ENCODE measurements around the gene INS.

The INS gene

GRCh38 chr11:2160736-2161259 is at the start of gene INS:
Gene INS (minus strand): TSS chr11:2161209. CDS start chr11:2160971, 238 bp downstream.
- no peak for DNase-seq (ENCODE audit: low read depth)

GRCh38 chr11:2210366-2211112 is 49.5 kb upstream of the INS start:
- DNase-seq (ENCODE audit: low read depth), result no peak

- no peak for DNase-seq (ENCODE audit: low read depth)
Measured at GRCh38 chr11:2209900-2210321, 48.9 kb upstream of the INS start.

DNA sequence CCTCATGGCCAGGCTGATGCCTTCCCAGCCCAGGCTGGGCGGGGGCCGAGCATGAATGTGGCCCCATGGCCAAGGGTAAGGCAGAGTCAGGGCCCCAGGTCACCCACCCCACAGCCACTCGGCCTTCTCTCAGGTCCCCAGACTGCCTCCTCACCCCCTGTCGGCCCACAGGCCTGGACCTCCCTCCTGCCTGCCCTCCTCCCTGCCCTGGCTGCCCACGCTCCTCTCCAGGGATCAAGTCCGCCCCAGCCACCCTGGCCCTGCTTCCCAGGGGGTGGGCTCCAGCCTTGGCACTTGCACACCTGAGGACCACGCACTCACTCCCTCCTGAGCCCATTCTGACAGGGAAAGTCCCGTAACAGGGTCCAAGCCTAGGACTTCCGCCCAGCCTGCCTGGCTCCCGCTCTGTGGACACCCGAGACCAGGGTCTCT is 48.4 kb upstream of the INS start:
- no peak for DNase-seq (ENCODE audit: low read depth)

DNA sequence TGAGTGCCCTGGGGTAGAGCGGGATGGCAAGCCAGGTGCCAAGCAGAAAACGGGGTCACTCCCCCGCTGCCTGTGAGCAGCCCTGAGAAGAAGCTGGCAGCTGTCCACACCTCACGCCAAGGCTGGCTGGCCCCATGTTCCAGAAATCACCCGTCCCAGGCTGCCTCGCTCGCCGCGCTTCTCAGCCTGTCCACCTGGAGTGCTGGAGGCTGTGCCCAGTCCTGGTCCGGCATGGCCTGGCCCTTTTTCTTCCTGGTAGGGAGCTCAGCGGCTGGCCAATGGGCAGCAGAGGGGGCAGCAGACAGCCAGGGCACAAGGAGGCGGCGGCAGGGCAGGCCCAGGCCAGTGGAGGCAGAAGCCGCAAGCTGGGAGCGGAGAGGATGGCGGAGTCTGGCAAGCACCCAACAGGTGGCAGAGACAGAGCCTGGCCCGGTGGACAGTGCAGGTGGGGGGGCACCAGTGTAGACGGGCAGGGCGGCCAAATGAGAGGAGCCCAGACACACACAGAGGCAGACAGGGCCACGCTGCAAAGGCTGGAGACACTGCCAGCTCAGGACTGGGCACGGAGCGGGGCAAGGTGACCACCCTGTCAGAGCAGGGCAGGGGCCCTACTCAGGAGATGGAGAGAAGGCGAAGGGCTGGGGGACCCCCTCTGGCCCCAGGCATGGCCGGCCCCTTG is 47.8 kb upstream of the INS start:
- DNase-seq (ENCODE audit: low read depth), result no peak

DNA sequence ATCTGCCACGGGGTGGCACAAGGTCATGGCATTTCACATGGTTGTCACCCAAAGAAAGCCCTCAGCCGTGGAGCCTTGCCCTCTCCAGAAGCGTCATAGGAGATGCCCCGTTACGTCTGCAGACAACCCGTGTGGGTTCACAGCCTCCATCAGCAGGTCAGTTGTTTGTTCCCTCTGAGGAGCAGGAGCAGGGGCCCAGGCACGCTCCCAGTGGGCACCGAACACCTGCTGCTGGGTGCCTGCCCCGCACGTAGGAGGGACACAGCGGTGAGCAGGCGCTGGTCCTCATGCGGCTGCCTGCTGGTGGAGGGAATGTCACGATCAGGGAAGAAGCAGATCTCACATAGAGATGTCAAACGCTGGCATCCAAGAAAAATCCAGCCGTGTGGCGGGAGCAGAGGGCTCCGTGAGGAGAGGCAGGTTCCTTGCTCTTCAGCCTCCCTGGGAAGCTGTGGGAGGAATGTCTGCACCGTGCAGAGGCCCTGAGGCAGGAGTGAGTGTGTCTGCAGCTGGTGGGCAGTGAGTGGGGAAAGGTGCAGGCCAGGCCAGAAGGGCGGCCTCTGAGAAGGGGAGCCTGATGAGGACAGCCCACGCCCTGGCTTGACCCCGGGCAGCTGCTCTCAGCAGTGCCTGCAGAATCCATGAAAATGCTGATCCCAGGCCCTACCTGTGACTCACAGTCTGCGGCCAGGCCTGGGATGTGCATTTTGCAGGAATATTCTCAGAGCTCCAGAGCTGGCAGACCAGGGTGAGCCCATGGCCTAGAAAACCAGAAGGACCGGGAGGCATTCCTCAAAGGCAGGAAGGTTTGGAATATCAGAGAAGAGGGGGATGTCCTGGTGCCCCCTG is 47.0 kb upstream of the INS start:
- DNase-seq (ENCODE audit: low read depth), result no peak

- no peak for DNase-seq (ENCODE audit: low read depth)
Measured at GRCh38 chr11:2207212-2207611, 46.2 kb upstream of the INS start.

GRCh38 chr11:2205981-2206690 is 45.1 kb upstream of the INS start:
- DNase-seq (ENCODE audit: low read depth), result no peak

GRCh38 chr11:2205214-2205720 is 44.3 kb upstream of the INS start:
- no peak for DNase-seq (ENCODE audit: low read depth)

- DNase-seq (ENCODE audit: low read depth), result no peak
Measured at GRCh38 chr11:2204361-2205213, 43.6 kb upstream of the INS start.

DNA sequence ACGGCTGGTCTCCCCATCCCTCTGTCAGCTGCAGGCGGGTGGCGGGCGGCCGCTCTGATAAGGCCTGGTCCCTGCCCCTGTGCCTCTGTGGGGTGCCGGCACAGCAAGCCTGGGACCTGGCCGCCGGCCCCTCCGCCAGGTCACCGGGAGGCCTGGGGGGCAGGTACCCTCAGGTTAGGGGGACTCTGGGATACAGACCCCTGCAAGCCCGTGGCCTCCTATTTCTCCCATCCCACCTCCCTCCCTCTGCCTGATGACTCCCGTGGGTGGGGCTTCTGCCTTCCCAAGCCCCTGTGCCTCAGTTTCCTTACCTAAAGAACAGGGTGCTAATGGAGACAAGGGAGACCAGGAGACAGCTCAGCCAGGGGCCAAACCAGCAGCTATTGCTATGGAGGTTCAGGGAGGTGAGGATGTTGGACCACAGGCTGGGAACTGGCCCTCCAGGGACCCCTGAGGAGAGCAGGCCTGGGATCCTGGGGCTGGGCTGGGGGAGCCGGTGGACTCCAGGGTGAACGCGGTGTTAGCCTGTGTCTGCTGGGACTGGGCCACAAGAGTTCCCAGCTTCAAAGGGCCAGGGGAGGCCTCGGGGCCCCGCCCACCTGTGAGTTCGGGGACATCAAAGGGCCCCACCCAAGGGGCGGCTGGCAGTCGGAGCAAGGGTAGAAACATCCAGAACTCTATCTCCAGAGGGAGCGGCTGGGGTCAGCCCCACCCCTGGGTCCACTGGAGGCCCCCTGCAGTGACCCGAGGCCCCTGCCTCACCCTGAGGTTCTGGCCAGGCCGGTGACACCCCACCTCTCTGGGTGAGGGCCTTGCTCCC is 42.6 kb upstream of the INS start:
- DNase-seq (ENCODE audit: low read depth), result no peak

GRCh38 chr11:2202900-2203439 is 42.0 kb upstream of the INS start:
- DNase-seq (ENCODE audit: low read depth), result no peak

- no peak for DNase-seq (ENCODE audit: low read depth)
Measured at GRCh38 chr11:2202071-2202899, 41.3 kb upstream of the INS start.

DNA sequence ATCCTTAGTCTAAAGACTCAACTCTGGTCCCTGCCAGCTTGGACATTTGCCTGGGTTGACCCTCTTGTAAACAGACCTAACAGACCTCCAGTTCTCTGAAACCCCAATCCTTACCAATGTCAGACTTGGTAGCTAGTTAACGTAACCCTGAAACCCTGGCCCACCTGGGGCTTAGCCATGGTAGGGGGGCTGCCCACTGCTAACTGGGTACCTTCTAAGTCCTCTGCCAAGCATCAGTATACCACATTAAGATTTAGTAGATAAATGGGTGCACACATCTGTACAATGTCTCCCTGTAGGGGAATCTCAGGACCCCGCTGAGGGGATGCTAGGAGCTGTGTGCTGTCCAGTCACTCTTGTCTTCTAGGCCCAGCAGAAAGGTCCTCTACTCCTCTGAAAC is 40.5 kb upstream of the INS start:
- DNase-seq (ENCODE audit: low read depth), result no peak

GRCh38 chr11:2200957-2201519 is 40.0 kb upstream of the INS start:
- no peak for DNase-seq (ENCODE audit: low read depth)

DNA sequence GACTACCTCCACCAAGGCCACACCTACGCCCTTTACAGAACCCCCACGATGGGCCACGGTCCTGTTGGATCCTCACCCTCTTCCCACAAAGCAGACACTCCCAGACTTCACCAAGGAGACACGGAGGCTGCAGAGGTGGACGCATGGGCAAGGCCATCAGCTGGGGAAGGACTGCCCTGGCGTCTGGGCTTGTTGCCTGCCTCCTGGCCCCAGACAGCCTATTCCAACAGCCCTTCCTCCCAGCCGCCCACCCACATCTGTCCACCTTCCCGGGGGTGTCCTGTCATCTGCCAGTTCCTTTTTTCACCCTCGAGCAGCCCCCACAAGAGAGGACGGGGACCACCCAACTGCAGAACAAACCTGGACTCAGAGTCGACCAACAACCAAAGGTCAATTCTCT is 39.5 kb upstream of the INS start:
- DNase-seq (ENCODE audit: low read depth), result no peak

DNA sequence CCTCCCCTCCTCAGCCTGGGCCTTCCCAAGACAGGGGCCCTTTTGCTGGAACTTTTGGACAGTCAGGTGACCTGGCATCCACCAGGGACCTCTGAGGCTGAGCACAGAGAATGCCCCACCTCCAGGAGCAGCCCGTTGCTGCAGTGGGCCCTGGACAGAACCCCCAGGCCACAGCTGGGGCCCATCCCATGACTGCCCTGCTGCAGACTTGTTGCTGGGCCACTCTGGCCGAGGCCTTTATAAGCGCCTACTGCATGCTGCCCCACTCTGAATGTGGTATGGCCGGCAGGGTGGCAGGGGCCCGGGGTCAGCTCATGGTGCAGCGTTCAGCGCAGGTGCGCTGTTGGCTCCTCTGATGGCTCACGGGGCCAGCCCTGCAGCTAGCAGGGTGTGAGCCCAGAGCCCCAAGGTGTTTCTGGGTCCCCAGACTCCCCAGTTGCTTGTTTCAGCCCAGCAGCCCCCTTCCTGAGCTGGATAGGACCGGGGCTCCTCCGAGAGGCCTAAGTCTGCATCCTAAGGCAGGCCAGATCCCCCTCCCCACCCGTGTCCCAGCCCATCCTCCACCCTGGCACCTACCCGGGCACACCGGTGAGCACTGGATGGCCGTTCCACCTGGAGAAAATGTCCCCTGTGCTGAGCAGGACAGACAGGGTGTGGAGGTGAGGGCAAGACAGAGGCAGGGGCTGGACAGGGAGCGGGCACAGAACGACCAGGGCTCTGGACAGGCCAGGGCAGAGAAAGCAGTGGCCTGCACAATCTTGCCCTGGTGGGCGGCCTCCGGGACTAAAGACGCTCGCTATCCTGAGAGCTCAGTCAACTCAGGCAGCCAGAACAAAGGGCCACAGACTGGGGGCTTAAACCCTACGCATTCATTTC is 38.7 kb upstream of the INS start:
- DNase-seq (ENCODE audit: low read depth), result no peak

Measured in fibroblast of gingiva (primary cell).